Measurements from ENCODE around the gene HCAR2.
"Not testable (repeated sequence)": the region's sequence is repeated elsewhere in the genome, so short reads cannot be mapped to it uniquely, and the experiment has no call there.

Gene HCAR2

GRCh38 chr12:122702890-122703611, at the start of gene HCAR2:
Gene HCAR2 (minus strand): TSS chr12:122703357. CDS start chr12:122703283, 74 bp downstream.
- not testable (repeated sequence) for H3K27me3 ChIP-seq (ENCODE audit: control insufficient read depth, insufficient read depth, low read length); H3K4me3 ChIP-seq (ENCODE audit: low read depth, low read length); H3K9me3 ChIP-seq (ENCODE audit: control insufficient read depth, insufficient read depth, low read length); H3K9ac ChIP-seq (ENCODE audit: low read depth, low read length); H3K27ac ChIP-seq (ENCODE audit: low read depth, low read length); H3K4me1 ChIP-seq (ENCODE audit: control insufficient read depth, insufficient read depth, low read length); H3K36me3 ChIP-seq (ENCODE audit: control insufficient read depth, insufficient read depth, low read length)

DNA sequence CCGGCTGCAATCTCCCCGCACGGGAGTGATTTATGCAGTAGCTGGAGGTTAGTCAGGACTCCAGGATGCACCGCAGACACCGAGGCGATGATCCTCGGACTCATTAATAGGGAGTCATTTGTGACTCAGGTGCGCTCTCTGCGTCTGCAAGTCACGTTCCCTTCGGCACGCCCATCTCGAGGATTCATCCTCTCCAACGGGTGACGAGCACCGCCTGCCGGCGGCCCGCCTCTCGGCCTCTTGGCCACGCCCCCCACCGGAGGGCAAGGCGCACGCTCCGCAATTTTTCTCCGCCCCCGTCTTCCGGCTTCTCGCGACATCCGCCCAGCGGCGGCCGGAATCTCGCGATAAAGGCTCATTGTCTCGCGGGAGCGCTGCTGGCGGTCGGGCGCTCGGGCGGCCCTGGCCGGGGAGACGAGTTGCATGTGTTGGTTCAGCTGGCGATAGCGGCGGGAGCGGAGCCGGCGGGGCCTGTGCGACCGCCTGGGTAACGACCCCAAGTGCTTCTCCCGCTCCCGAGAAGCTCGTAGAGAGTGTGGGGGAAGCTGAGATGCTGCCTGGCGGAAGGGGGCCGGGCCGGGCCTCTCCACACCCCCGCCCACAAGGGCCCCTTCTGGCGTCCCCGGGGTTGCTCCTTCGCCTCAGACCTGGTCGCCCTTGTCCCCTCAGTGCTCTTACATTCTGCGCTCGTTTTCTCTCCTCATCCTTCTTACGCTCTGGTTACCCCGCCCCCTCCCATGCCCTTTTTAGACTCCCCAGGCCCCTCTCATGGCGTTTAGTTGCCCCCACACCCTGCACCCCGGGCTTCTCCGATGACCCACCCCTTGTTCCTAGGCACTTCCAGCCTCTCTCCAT, 49.5 kb upstream of the HCAR2 start, which contains the start of gene DENR:
Gene DENR (plus strand): TSS at position 361 of the 855 bp plus-strand sequence. CDS start 878 bp downstream, outside the sequence.
- Histone ChIP-seq H3K9me3 (ENCODE audit: control insufficient read depth, insufficient read depth, low read length) (no peaks in the 10 kb centered on the region), H3K36me3 (ENCODE audit: control insufficient read depth, insufficient read depth, low read length) (peaks cover 41% of the 10 kb centered on the region), H3K9ac (ENCODE audit: low read depth, low read length) (peak within 1 kb of the TSS; percentile 92), H3K27ac (ENCODE audit: low read depth, low read length) (peak within 1 kb of the TSS; percentile 95), H3K4me3 (ENCODE audit: low read depth, low read length) (peak within 1 kb of the TSS; percentile 92), H3K4me1 (ENCODE audit: control insufficient read depth, insufficient read depth, low read length) (peaks cover 18% of the 10 kb centered on the region), H3K27me3 (ENCODE audit: control insufficient read depth, insufficient read depth, low read length) (no peaks in the 10 kb centered on the region)

DNA sequence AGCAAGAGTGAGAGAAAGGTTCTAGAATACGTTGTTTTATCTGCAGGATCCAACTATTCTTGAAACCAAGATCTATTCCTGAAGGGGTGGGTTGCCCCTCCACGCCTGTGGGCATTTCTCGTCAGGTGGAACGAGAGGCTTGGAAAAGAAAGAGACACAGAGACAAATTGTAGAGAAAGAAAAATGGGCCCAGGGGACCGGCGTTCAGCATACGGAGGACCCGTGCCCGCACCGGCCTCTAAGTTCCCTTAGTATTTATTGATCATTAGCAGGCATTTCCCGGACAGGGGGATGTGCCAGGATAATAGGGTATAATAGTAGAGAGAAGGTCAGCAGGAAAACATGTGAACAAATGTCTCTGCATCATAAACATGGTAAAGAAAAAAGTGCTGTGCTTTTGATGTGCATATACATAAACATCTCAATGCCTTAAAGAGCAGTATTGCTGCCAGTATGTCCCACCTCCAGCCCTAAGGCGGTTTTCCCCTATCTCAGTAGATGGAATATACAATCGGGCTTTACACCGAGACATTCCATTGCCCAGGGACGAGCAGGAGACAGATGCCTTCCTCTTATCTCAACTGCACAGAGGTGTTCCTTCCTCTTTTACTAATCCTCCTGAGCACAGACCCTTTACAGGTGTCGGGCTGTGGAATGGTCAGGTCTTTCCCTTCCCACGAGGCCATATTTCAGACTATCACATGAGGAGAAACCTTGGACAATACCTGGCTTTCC, 47.8 kb upstream of the HCAR2 start:
- not testable (repeated sequence) for H3K9me3 ChIP-seq (ENCODE audit: control insufficient read depth, insufficient read depth, low read length); H3K27me3 ChIP-seq (ENCODE audit: control insufficient read depth, insufficient read depth, low read length)
- Histone ChIP-seq H3K36me3 (ENCODE audit: control insufficient read depth, insufficient read depth, low read length) (peaks cover 25% of the 10 kb centered on the region), H3K4me3 (ENCODE audit: low read depth, low read length) (peak overlapping the region; percentile 48), H3K27ac (ENCODE audit: low read depth, low read length) (peak overlapping the region; percentile 95), H3K4me1 (ENCODE audit: control insufficient read depth, insufficient read depth, low read length) (peaks cover 18% of the 10 kb centered on the region), H3K9ac (ENCODE audit: low read depth, low read length) (peak overlapping the region; percentile 64)

DNA sequence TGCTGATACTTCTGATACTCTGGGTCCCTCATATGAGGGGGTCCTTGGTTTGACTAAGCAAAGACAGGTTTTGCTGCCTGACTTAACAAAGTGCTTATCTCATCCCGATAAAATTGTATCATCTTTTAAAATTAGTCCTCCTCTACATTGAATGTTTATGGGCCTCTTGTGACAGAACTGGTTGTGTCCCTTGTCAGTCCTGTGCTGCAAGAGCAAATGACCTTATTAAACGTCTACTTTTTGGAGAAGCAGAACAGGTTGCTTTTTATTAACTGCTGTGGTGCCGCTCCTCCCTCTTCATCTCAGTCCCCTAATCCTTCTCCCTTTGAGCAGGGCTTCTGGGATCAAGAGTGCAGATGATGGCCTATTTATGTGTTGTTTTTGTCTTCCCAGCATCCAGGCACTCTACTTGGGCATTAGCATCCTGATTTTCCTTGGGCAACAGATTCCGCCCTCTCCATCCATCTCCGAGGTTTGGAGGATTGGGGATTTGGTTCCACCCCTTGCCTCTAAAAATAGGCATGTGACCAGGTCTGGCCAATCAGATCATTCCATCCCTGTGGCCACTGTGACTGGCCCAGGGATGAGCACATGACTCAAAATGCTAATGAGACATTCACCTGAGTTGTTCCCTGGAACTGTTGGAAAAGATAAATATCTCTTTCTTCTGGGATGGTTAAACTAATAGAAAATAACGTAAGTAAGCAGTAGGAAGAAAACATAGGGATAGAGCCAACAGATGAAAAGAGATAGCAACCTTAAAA, 46.6 kb upstream of the HCAR2 start:
- no peak overlapping the region for H3K9ac ChIP-seq (ENCODE audit: low read depth, low read length)
- no peaks in the 10 kb centered on the region for H3K27me3 ChIP-seq (ENCODE audit: control insufficient read depth, insufficient read depth, low read length)
- peak overlapping the region; percentile 18 for H3K27ac ChIP-seq (ENCODE audit: low read depth, low read length)
- no peak overlapping the region for H3K4me3 ChIP-seq (ENCODE audit: low read depth, low read length)
- H3K36me3 ChIP-seq (ENCODE audit: control insufficient read depth, insufficient read depth, low read length): peaks cover 15% of the 10 kb centered on the region
- H3K9me3 ChIP-seq (ENCODE audit: control insufficient read depth, insufficient read depth, low read length): no peaks in the 10 kb centered on the region
- peaks cover 18% of the 10 kb centered on the region for H3K4me1 ChIP-seq (ENCODE audit: control insufficient read depth, insufficient read depth, low read length)

- no peak overlapping the region for H3K27ac ChIP-seq (ENCODE audit: low read depth, low read length)
- H3K27me3 ChIP-seq (ENCODE audit: control insufficient read depth, insufficient read depth, low read length): no peaks in the 10 kb centered on the region
- no peak overlapping the region for H3K9ac ChIP-seq (ENCODE audit: low read depth, low read length)
- no peaks in the 10 kb centered on the region for H3K36me3 ChIP-seq (ENCODE audit: control insufficient read depth, insufficient read depth, low read length)
- H3K4me3 ChIP-seq (ENCODE audit: low read depth, low read length): no peak overlapping the region
- H3K4me1 ChIP-seq (ENCODE audit: control insufficient read depth, insufficient read depth, low read length): peaks cover 12% of the 10 kb centered on the region
- no peaks in the 10 kb centered on the region for H3K9me3 ChIP-seq (ENCODE audit: control insufficient read depth, insufficient read depth, low read length)
Measured at GRCh38 chr12:122747224-122748135, 44.3 kb upstream of the HCAR2 start.

DNA sequence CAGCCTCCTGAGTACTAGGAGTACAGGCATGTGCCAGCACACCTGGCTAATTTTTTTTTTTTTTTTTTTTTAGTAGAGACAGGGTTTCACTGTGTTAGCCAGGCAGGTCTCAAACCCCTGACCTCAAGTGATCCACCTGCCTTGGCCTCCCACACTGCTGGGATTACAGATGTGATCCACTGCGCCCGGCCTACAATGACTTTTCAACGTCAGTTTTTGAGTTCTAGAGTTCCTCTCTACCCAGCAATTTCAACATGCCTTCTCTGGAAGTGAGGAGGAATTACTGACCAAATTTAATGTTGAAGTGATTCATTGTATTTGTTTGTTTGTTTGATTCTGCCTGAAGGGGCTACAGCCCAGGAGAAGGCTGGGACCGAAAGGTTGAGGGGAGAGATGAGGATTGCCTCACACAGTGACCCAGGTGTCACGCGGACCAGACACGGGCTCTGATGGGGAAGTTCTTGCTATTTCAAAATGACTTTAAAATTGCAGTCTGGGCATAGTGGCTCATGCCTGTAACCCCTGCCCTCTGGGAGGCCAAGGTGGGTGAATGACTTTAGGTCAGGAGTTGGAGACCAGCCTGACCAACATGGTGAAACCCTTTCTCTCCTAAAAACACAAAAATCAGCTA, 40.9 kb upstream of the HCAR2 start:
- H3K36me3 ChIP-seq (ENCODE audit: control insufficient read depth, insufficient read depth, low read length): no peaks in the 10 kb centered on the region
- no peak overlapping the region for H3K4me3 ChIP-seq (ENCODE audit: low read depth, low read length)
- H3K4me1 ChIP-seq (ENCODE audit: control insufficient read depth, insufficient read depth, low read length): no peaks in the 10 kb centered on the region
- H3K27ac ChIP-seq (ENCODE audit: low read depth, low read length): no peak overlapping the region
- no peak overlapping the region for H3K9ac ChIP-seq (ENCODE audit: low read depth, low read length)
- H3K9me3 ChIP-seq (ENCODE audit: control insufficient read depth, insufficient read depth, low read length): no peaks in the 10 kb centered on the region
- H3K27me3 ChIP-seq (ENCODE audit: control insufficient read depth, insufficient read depth, low read length): no peaks in the 10 kb centered on the region

DNA sequence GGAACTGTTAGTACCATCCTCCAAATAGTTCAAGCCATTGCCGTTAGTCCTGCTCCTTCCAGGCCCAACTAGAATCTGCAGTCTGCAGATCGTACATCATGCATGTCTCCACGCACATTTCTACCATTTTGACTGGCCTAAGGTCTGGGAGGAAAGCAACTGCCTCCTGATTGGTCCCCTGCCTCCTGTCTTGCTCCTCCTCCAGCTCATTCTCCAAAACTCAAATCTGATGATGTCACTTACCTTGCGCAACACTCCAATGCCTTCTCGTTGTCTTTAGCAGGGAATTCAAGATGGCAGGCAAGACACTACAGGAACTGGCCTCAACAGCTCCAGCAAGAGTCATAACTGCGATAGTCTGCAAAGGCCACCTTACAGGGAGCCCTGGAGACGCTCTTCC, 37.2 kb upstream of the HCAR2 start:
- no peaks in the 10 kb centered on the region; the same call in 1 of the 2 replicates for H3K9me3 ChIP-seq (ENCODE audit: control insufficient read depth, insufficient read depth, low read length)
- no peaks in the 10 kb centered on the region for H3K4me1 ChIP-seq (ENCODE audit: control insufficient read depth, insufficient read depth, low read length)
- H3K27me3 ChIP-seq (ENCODE audit: control insufficient read depth, insufficient read depth, low read length): no peaks in the 10 kb centered on the region
- no peak overlapping the region for H3K9ac ChIP-seq (ENCODE audit: low read depth, low read length)
- no peaks in the 10 kb centered on the region for H3K36me3 ChIP-seq (ENCODE audit: control insufficient read depth, insufficient read depth, low read length)
- H3K27ac ChIP-seq (ENCODE audit: low read depth, low read length): no peak overlapping the region
- H3K4me3 ChIP-seq (ENCODE audit: low read depth, low read length): no peak overlapping the region

- Histone ChIP-seq H3K9ac (ENCODE audit: low read depth, low read length) (no peak overlapping the region), H3K9me3 (ENCODE audit: control insufficient read depth, insufficient read depth, low read length) (no peaks in the 10 kb centered on the region; the same call in 1 of the 2 replicates), H3K4me1 (ENCODE audit: control insufficient read depth, insufficient read depth, low read length) (no peaks in the 10 kb centered on the region), H3K36me3 (ENCODE audit: control insufficient read depth, insufficient read depth, low read length) (no peaks in the 10 kb centered on the region), H3K4me3 (ENCODE audit: low read depth, low read length) (no peak overlapping the region), H3K27ac (ENCODE audit: low read depth, low read length) (no peak overlapping the region), H3K27me3 (ENCODE audit: control insufficient read depth, insufficient read depth, low read length) (no peaks in the 10 kb centered on the region)
Measured at GRCh38 chr12:122738571-122738970, 35.4 kb upstream of the HCAR2 start.

GRCh38 chr12:122732611-122733010, 29.5 kb upstream of the HCAR2 start:
- Histone ChIP-seq H3K36me3 (ENCODE audit: control insufficient read depth, insufficient read depth, low read length) (no peaks in the 10 kb centered on the region), H3K27me3 (ENCODE audit: control insufficient read depth, insufficient read depth, low read length) (no peaks in the 10 kb centered on the region), H3K4me3 (ENCODE audit: low read depth, low read length) (no peak overlapping the region), H3K9ac (ENCODE audit: low read depth, low read length) (no peak overlapping the region), H3K9me3 (ENCODE audit: control insufficient read depth, insufficient read depth, low read length) (no peaks in the 10 kb centered on the region; the same call in 1 of the 2 replicates), H3K4me1 (ENCODE audit: control insufficient read depth, insufficient read depth, low read length) (peaks cover 2% of the 10 kb centered on the region; the same call in 1 of the 2 replicates), H3K27ac (ENCODE audit: low read depth, low read length) (no peak overlapping the region)
